GM19025 (cell line): ENCODE data around the gene TMTC4.
"Not testable (repeated sequence)": the region's sequence is repeated elsewhere in the genome, so short reads cannot be mapped to it uniquely, and the experiment has no call there.

ENCODE experiments used
- ATAC-seq: cut with Tn5 transposase; IDR thresholded peaks from one replicate; pipeline ENCODE4 v1.9.1; 2021; ENCODE audit warnings: mild to moderate bottlenecking, low read depth, moderate library complexity; ENCODE audit not compliant: unreplicated experiment

TMTC4 gene

GRCh38 chr13:100589178-100589725 lies 85.3 kb downstream of the TMTC4 start:
- ATAC-seq, result no peak

DNA sequence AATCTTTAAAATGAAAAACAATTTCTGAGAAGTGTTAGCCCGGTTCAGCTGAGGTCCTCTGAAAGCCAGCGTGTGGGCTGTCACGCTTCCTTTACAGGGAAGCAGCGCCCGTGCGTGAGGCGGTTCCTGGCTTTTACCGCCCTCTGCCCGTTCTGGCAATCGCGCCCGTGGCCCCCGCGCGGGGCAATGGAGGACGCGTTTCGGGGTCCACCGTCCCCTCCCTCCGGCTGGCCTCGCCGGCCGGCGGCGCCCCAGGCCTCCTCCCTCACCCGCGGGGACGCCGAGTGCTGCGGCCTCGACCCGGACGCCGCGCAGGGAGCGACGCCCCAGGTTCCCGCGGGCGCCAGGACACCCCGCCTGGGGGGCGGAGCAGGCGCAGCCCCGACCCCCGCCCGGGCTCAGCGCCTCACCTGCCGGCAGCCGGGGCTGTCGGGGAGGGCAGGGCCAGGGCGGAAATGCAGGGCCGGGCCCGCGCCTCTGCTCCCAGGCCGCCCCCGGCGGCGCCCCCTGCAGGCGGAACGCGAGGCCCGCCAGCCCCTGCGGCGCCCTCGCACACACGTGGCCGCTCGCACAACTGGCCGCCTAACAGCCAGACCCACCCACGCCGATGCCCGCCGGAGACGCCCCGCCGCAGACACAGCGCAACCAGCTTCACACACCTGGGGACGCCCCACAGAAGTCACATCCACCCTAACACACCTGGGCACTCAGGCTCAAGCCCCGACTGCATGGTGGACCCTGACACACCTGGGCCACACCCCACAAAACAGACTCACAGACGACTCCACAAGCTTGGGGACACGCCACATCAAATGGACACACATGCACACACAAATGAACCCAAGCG lies 86.0 kb downstream of the TMTC4 start, which contains the start of gene GGACT:
TSS of gene GGACT (minus strand) at position 459 of the 847 bp plus-strand sequence. CDS start 56,198 bp downstream, outside the sequence.
- peak; percentile 99 for ATAC-seq

GRCh38 chr13:100584896-100585295 lies 89.7 kb downstream of the TMTC4 start:
- no peak for ATAC-seq

GRCh38 chr13:100581504-100581903 lies 93.1 kb downstream of the TMTC4 start:
- no peak for ATAC-seq

- ATAC-seq, result no peak
These were observed 93.6 kb downstream of the TMTC4 start for GRCh38 chr13:100581030-100581429.

DNA sequence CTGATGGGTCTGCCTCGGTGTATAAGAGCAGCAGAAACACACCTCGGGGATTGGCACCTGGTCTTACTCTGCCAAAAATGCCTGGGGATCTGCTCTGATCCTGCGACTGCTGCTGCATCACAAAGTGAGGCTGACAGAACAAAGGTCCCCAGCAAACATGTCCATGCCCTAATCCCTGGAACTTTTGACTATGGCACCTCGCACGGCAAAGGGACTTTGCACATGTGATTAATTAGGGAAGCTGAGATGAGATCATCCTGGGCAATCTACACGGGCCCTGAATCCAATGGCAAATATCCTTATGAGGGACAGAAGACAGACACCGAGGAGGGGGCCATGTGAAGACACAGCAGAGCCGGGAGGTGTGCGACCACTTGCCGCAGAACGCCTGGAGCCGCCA lies 94.5 kb downstream of the TMTC4 start:
- no peak for ATAC-seq

GRCh38 chr13:100577239-100577638 lies 97.4 kb downstream of the TMTC4 start:
- not testable (repeated sequence) for ATAC-seq

DNA sequence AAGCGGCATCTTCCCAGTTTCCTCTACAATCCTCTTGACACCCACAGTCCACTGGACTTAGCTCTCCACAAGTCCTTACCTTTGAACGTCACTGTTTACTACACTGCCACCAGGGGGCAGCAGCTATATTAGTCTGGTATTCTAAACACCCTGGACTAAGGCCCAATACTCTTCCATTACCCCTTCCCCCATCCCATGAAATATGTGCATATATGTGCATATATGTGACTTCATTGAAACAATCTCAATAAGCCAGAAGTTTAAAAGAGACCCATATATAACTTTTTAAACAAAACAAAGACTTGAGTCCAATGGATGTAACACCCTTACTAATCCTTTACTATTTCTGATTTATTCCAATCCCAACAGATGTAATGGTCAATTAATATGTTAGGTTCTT lies 101.5 kb downstream of the TMTC4 start:
- ATAC-seq, result peak; percentile 82

DNA sequence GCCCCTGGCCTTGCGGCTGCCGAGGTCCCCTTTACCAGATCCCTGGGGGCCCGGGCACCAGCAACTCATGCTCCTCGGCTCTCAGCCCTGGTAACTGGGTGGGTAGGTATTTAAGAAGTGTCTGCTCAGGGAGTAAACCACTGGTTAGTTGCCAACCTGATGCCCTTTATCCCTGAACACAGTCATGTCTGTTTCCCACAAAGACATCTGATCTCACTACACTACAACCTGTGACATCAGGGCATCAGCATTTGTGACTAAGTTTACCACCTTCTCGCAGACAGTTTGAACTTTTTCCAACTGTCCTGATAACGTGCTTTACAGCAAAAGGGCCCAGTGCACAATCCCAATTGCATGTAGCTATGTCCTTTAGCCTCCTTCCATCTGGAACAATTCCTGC lies 108.1 kb downstream of the TMTC4 start:
- no peak for ATAC-seq

DNA sequence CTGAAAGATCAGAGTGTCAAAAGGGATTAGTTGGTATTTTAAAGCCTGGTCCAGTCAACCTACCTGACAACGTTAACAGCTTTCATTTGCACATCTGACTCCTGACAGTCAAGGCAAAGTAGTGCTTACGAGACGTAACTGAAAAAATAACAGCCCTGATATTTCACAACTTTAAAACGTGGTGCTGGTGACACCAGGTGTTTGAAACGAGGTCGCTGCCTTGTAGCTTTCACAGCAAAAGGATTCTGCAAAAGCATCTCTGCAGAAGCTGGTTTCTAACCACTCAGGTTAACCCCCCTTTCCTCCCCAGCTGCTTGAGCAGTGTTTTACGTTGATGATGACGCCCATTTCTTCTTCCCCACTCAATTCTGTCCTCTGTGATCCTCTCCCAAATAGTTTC lies 109.3 kb downstream of the TMTC4 start:
- ATAC-seq, result no peak

GRCh38 chr13:100564444-100565223 lies 110.0 kb downstream of the TMTC4 start:
- ATAC-seq, result no peak

GRCh38 chr13:100563779-100564178 lies 110.8 kb downstream of the TMTC4 start:
- no peak for ATAC-seq

DNA sequence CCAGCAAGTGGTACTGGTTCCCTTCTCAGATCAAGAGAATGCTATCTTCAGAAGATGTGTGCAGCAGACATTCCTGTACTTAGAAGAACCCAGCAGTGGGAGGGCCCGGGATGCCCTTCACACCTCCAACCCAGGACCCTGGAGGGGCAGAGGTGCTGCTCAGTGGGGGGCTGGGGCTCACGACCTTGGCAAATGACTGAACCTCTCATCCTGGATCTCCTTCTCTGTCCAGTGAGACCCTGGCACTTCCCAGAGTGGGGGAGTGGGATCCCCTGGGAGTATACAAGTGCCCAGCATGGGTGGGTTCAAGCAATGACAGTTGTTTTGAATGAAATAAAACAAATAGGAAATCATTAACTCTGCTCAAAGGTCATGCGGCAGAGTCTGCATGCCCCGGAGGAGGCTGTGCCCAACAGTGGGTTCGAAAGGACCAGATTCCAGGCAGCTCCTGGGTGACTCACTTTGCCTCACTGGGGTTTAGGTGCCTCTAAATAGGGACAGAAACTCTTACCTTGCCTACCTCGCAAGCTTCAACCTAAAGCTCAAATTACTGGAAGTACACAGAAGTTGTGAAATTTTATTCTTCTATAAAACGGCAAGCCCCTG lies 112.9 kb downstream of the TMTC4 start:
- ATAC-seq, result no peak

DNA sequence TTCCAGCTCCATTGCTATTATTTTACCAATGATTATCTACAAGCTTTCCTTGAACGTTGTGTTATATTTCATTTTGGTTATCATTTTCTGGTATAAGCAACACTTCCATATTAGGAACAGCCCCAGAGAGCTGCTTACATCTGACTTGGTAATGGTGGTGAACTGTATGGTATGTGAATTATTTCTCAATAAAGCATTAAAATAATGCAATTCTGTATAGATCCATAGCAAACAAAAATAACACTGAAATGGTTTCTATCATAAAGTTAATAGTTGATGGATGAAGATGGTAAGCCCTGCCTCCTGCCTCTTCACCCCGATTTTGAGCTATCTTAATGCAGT lies 113.5 kb downstream of the TMTC4 start:
- ATAC-seq, result no peak

DNA sequence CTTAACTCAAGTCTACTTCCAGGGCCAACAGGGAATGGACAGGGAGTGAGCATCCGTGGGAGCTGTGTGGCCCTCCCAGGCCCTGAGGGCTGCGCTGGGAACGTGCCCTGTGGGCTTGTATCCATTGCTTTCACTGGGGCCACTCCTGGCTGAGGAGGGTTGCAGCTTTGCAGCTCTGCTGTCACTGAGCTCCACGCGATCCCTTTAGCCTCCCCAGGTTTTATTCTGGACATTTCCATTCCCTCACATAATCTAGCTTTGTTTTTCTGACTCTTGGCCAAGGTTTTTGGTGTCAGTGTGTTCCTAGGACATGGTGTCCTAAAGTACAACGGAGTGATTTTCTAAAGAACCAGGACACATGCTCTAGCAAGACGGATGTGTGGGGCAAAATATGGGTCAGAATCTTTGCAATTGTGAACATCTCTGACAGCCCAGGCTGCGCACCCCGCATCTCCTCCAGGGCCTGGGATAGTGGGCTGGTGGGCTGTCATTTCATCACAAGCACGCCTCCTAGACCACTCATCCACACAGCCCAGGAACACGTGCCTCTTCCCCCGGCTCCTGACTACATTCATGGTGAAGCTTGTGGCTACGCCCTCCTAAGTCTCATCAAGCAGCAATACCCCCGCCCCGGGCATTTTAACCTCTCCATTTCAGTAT lies 114.0 kb downstream of the TMTC4 start:
- no peak for ATAC-seq

DNA sequence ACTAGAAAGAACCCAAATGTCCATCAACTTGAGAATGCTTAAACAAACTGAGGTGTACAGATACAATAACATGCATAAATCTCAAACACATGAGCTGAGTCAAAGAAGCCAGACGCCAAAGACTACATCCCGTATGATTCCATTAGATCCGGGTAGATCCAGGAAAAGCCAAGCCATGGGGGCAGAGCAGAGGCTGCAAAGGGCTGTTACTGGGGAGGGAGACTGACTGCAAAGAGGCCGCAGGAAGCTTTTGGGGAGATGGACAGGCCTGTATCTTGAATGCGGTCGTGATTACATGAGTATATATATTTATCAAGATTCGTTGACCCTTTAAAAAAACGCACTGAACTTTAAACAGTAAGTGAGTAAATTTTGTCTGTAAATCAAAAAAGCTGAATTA lies 114.7 kb downstream of the TMTC4 start:
- no peak for ATAC-seq
